ENCODE results near the gene ZNF83. TPM values are rescaled to one million over a fixed set of nuclear protein-coding genes. Genes with fewer than 3 reads are reported as not detected.
"Not testable (repeated sequence)": the region's sequence is repeated elsewhere in the genome, so short reads cannot be mapped to it uniquely, and the experiment has no call there.

ZNF83 gene
- total RNA-seq, 1 experiment from 2014 or later = 31.9 TPM

DNA sequence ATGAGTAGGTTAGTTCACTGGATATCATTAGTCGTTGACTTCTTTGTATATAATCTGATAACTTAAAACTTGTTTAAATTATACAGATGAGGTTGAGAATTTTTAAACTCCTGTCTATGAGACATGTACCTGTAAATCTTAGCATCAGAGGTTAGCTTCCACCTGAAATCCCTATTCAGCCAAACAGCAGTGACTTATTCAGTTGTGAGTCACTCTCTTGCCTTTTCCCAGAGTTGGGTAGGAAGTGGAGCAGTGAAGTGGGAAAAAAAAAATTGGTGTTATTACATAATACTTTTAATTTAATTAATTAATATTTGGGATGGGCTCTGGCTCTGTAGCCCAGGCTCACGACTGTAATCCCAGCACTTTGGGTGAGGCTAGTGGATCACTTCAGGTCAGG lies 35.2 kb downstream of the ZNF83 start:
- ChIA-PET CTCF (no interaction called here), POLR2A (interaction anchor here (0.6 kb wide), 1 partner anchor 744 kb away, joined by 6 read pairs; no protein-coding TSS in a partner anchor)
- no TSS peak for BruUV-seq (replicated peaks)
- H3K4me1 ChIP-seq (ENCODE audit: control insufficient read depth, insufficient read depth, low read length) = no peaks in the 10 kb centered on the region
- H3K36me3 ChIP-seq (ENCODE audit: control insufficient read depth, insufficient read depth, low read length) = no peaks in the 10 kb centered on the region
- in situ Hi-C loops (cut with HindIII; ENCODE audit: low pct_unique_long_range_greater_than_20kb, low sequenced_read_pairs) = no loop called here
- no peaks in the 10 kb centered on the region for H3K27me3 ChIP-seq (ENCODE audit: control insufficient read depth, insufficient read depth, low read length)
- TF ChIP-seq, protein P1, sequence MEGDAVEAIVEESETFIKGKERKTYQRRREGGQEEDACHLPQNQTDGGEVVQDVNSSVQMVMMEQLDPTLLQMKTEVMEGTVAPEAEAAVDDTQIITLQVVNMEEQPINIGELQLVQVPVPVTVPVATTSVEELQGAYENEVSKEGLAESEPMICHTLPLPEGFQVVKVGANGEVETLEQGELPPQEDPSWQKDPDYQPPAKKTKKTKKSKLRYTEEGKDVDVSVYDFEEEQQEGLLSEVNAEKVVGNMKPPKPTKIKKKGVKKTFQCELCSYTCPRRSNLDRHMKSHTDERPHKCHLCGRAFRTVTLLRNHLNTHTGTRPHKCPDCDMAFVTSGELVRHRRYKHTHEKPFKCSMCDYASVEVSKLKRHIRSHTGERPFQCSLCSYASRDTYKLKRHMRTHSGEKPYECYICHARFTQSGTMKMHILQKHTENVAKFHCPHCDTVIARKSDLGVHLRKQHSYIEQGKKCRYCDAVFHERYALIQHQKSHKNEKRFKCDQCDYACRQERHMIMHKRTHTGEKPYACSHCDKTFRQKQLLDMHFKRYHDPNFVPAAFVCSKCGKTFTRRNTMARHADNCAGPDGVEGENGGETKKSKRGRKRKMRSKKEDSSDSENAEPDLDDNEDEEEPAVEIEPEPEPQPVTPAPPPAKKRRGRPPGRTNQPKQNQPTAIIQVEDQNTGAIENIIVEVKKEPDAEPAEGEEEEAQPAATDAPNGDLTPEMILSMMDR (IDR thresholded peaks at IDR 0.05) = no peak
- TF ChIP-seq POLR2AphosphoS5 (IDR thresholded peaks at IDR 0.05; ENCODE audit: low read depth, low read length) = no peak
- TF ChIP-seq, protein P2, sequence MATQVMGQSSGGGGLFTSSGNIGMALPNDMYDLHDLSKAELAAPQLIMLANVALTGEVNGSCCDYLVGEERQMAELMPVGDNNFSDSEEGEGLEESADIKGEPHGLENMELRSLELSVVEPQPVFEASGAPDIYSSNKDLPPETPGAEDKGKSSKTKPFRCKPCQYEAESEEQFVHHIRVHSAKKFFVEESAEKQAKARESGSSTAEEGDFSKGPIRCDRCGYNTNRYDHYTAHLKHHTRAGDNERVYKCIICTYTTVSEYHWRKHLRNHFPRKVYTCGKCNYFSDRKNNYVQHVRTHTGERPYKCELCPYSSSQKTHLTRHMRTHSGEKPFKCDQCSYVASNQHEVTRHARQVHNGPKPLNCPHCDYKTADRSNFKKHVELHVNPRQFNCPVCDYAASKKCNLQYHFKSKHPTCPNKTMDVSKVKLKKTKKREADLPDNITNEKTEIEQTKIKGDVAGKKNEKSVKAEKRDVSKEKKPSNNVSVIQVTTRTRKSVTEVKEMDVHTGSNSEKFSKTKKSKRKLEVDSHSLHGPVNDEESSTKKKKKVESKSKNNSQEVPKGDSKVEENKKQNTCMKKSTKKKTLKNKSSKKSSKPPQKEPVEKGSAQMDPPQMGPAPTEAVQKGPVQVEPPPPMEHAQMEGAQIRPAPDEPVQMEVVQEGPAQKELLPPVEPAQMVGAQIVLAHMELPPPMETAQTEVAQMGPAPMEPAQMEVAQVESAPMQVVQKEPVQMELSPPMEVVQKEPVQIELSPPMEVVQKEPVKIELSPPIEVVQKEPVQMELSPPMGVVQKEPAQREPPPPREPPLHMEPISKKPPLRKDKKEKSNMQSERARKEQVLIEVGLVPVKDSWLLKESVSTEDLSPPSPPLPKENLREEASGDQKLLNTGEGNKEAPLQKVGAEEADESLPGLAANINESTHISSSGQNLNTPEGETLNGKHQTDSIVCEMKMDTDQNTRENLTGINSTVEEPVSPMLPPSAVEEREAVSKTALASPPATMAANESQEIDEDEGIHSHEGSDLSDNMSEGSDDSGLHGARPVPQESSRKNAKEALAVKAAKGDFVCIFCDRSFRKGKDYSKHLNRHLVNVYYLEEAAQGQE (IDR thresholded peaks at IDR 0.05; ENCODE audit: insufficient read depth in 1 of 2, low read depth in 2 of 2, low read length in 1 of 2) = no peak
- no peaks in the 10 kb centered on the region for H3K9me3 ChIP-seq (ENCODE audit: control insufficient read depth, insufficient read depth, low read depth, low read length)
- no peak overlapping the region for H3K4me3 ChIP-seq (ENCODE audit: low read depth in 2 of 2, low read length in 2 of 2)
- no peak for DNase-seq (ENCODE audit: low read depth, low spot score)
- H3K27ac ChIP-seq (ENCODE audit: low read length) = no peak overlapping the region
- intact Hi-C loops (cut with micrococcal nuclease; ENCODE audit: unreplicated experiment) = no loop called here
- ATAC-seq = no peak

DNA sequence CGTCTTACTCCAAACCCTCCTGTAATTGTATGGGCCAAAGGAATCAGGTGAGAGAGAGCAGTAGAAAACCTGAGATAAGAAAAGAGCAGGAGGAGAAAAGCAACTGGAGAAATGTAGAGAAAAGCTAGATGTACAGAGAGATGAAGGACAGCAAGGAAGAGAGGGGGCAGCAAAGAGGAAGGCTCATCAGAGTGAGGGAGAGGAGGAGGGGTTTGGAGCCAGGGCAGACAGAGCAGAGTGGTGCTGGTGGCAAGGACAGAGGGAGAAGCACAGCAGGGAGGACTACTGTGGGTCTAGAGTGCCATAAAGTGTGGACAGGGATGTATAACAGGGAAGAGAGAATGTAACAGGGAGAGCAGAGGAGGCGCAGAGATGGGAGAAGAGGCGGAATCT lies 36.2 kb downstream of the ZNF83 start:
- H3K4me3 ChIP-seq (ENCODE audit: low read depth in 2 of 2, low read length in 2 of 2) = peak overlapping the region; percentile 74 to 79
- BruUV-seq (replicated peaks); H3K4me1 ChIP-seq (ENCODE audit: control insufficient read depth, insufficient read depth, low read length); DNase-seq (ENCODE audit: low read depth, low spot score); CTCF ChIA-PET; H3K9me3 ChIP-seq (ENCODE audit: control insufficient read depth, insufficient read depth, low read depth, low read length); in situ Hi-C loops (cut with HindIII; ENCODE audit: low pct_unique_long_range_greater_than_20kb, low sequenced_read_pairs); POLR2A ChIA-PET; H3K36me3 ChIP-seq (ENCODE audit: control insufficient read depth, insufficient read depth, low read length); H3K27me3 ChIP-seq (ENCODE audit: control insufficient read depth, insufficient read depth, low read length); intact Hi-C loops (cut with micrococcal nuclease; ENCODE audit: unreplicated experiment): not testable (repeated sequence)
- ATAC-seq = peak; percentile 23; the same call in 1 of the 2 replicates
- H3K27ac ChIP-seq (ENCODE audit: low read length) = peak overlapping the region; percentile 76; the same call in 1 of the 2 replicates

DNA sequence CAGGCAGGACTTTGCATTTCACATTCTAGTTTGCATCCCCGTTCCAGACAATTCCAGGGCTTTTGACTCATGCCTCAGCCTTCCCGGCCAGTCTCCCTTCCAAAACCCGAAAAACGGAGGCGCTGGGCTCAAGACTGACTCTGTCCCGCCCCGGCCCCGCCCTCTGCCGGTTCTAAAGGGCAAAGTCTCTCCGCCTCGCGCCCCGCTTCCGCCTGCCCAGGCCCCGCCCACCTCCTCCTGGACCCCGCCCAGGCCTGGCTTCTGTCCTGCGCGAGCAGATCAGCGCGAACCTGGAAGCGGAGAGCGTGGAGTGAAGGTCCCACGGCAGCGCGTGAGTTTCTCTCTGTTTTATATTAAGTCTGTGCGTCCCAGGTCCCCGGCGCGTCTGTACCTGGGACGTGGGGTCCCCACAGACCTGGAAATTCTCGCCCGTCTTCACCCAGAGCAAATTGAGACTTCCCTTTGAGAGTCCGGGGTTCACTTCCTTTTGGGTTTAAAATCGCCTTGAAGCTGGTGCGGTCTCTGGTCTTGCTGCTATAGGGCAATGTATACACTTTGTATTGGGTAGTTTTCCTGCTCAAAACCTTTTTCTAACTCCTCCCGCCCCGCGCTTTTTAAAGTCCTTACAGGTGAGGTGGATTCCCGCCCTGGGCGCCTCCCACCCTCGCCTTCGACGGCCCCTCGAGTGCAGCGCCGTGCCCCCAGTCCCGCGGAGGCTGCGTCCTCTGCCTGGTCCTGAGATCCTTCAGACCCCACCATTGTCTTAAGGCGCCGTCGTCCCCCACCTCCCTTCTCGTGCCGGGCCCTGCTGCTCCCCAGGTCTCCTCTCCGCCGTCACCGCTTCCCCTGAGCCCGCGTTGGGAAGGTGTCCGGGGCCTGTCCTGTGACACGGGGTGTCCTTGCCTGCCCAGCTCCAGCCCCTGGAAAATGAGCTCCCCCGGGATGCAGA lies 36.9 kb downstream of the ZNF83 start:
- TSS peak; percentile 74 for BruUV-seq (replicated peaks)
- in situ Hi-C loops (cut with HindIII; ENCODE audit: low pct_unique_long_range_greater_than_20kb, low sequenced_read_pairs) (no loop called here), intact Hi-C loops (cut with micrococcal nuclease; ENCODE audit: unreplicated experiment) (no loop called here)
- TF ChIP-seq SIN3A (IDR thresholded peaks at IDR 0.05; ENCODE audit: borderline replicate concordance, insufficient read depth, low read depth, low read length) (no peak), POLR2AphosphoS5 (IDR thresholded peaks at IDR 0.05; ENCODE audit: low read depth, low read length) (peak; percentile 64), TCF7L2 (IDR thresholded peaks at IDR 0.05; ENCODE audit: low read depth, low read length) (no peak)
- TF ChIP-seq, protein P2 (IDR thresholded peaks at IDR 0.05; ENCODE audit: insufficient read depth in 1 of 2, low read depth in 2 of 2, low read length in 1 of 2) = no peak
- TF ChIP-seq, protein P1 (IDR thresholded peaks at IDR 0.05) = peak; percentile 14; the same call in 1 of the 2 replicates
- H3K9me3 ChIP-seq (ENCODE audit: control insufficient read depth, insufficient read depth, low read depth, low read length) = no peaks in the 10 kb centered on the region; the same call in 1 of the 2 replicates
- H3K27me3 ChIP-seq (ENCODE audit: control insufficient read depth, insufficient read depth, low read length) = no peaks in the 10 kb centered on the region
- POLR2A ChIA-PET = no interaction called here
- CTCF ChIA-PET = no interaction called here
- H3K36me3 ChIP-seq (ENCODE audit: control insufficient read depth, insufficient read depth, low read length) = no peaks in the 10 kb centered on the region
- peak overlapping the region; percentile 74 to 79 for H3K4me3 ChIP-seq (ENCODE audit: low read depth in 2 of 2, low read length in 2 of 2)
- peak overlapping the region; percentile 76 for H3K27ac ChIP-seq (ENCODE audit: low read length)
- DNase-seq (ENCODE audit: low read depth, low spot score) (peak; percentile 30), ATAC-seq (peak; percentile 99)
- H3K4me1 ChIP-seq (ENCODE audit: control insufficient read depth, insufficient read depth, low read length) = no peaks in the 10 kb centered on the region
